Posterior vena cava (tissue), 2 donors: ENCODE measurements around the gene TCP10L. TPM values are rescaled to one million over a fixed set of nuclear protein-coding genes. Genes with fewer than 3 reads are reported as not detected.
"Not testable (repeated sequence)": the region's sequence is repeated elsewhere in the genome, so short reads cannot be mapped to it uniquely, and the experiment has no call there.

Experiments used
- DNase-seq: peaks from one replicate; pipeline ENCODE4 v3.0.0-alpha.2; 2020; ENCODE audit warnings: low spot score
- intact Hi-C, 2 donors: fragments of 100-400 bp; cut with DNase I; formaldehyde crosslinking; loops; one replicate each; pipeline versions ENCODE4 v1.14.1 to v1.14.2; 2022 to 2023
- total RNA-seq, 2 donors: library from RNA; stranded (reverse); fragmentation: NEBNext Ultra II Directional; extraction: Animal tissue kit (Norgen Biotek cat#: 25700); gene quantifications; one replicate each; pipeline ENCODE4 v1.2.1, GENCODE V29; 2021
- donor health status: DM: yes; HTN: yes; CAD: no.
- donor health status: DM: yes; HTN: yes; CAD: no.

TCP10L gene
- total RNA-seq, 2 donors from 2014 or later = 0.48 to 0.83 TPM

DNA sequence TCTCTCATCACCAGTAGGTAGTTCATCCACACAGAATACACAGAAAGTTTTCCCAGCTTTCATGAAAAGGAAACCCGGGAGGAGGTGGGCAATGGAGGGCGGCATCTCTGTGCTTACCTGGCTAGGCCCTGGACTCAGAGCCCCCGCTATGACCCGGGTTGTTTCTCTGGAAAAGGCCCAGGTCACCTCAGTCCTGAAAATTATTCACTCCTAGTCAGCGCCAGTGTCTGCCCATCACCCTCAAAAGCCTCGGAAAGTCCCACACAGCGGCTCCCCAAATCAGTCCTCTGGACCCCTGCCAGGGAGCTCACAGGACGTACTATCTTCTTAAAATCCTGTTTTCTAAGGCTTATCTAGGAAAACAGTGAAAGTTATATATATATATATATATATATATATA, 51.2 kb downstream of the TCP10L start:
- intact Hi-C loops = no loop called here
- DNase-seq = no peak

DNA sequence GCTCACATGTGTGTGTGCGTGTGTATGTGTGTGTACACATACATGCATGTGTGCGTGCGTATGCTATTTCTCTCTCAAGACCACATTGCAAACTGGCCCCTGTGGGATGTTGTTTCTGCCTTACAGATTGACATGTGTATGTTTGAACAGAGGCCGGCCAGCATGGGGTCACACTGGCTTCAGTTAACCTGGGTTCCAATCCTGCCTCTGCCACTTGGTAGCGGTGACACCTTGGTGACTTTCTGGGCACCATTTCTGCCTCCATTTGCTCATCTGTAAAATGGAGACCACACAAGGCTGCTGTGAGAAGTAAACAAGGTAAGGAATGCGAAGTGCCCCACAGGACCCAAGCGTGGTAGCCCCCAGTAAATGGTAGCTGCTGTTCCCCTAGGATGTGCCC, 51.7 kb downstream of the TCP10L start:
- intact Hi-C loops = no loop called here
- DNase-seq = no peak

DNA sequence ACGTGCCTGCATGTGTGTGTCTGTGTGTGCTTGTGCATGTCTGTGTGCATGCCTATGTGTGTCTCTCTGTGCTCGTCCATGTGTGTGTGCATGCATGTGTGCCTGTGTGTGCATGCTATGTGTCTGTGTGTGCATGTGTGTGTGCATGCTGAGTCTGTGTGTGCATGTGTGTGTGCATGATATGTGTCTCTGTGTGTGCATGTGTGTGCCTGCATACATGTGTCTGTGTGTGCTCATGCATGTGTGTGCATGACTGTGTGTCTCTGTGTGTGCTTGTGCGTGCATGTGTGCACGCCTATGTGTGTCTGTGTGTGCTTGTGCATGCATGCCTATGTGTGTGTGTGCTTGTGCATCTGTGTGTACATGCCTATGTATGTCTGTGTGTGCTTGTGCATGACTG, 52.3 kb downstream of the TCP10L start:
- DNase-seq = no peak
- intact Hi-C loops = no loop called here

GRCh38 chr21:32532636-32533035, 52.7 kb downstream of the TCP10L start:
- intact Hi-C loops = no loop called here
- DNase-seq = no peak

GRCh38 chr21:32531561-32531960, 53.8 kb downstream of the TCP10L start:
- intact Hi-C loops, DNase-seq: not testable (repeated sequence)

- intact Hi-C loops, DNase-seq: not testable (repeated sequence)
These were observed 54.5 kb downstream of the TCP10L start for GRCh38 chr21:32530809-32531208.

GRCh38 chr21:32529679-32530078, 55.6 kb downstream of the TCP10L start:
- intact Hi-C loops = no loop called here
- DNase-seq = no peak

- no peak for DNase-seq
- intact Hi-C loops = no loop called here
These were observed 60.0 kb downstream of the TCP10L start for GRCh38 chr21:32525282-32525681.

DNA sequence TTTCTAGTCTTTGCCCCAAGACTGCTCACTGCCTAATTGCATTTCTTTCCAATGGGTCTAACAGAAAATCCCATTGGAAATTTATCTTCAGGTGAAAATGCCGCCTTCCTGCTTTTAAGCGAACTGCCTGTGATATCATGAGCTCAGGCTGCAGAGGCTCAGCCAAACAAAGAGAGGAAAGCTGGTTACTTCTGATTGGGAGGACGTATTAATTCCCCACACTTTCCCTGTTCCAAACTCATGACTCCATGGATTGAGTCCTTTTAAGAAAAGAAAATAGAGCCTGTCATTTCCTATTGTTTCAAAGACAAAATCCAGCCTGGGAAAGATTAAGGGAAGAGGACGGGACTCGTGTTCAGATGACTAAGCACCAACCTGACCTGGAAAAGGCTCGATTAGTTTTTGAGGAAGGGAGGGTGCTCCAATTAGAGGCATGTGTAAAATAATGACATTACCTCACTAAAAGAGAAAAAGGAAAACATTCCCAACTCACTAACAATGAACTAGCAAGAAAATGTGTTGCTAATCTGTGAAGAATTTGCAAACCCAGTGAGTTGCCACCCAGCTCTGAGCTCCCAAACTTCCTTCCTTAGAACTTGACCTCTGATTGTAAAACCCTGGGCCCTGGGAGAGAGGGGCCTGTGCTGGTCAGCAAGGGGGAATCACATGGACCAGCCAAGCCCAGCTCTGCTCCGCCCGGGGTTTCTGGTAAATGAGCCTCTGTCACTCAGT, 61.2 kb downstream of the TCP10L start:
- intact Hi-C loops = no loop called here
- DNase-seq = no peak

Other genes with a start within 250 kb of the TCP10L start
- 10 to 100 TPM; 14.1 to 17.6 TPM for gene URB1, start 192.5 kb downstream of the TCP10L start, total RNA-seq
- gene EVA1C, start 172.8 kb downstream of the TCP10L start, total RNA-seq = 10 to 100 TPM; 39.2 to 53.5 TPM
- 10 to 100 TPM; 19.8 to 23.1 TPM for gene CFAP298, start 26.9 kb upstream of the TCP10L start, total RNA-seq
- 10 to 100 TPM; 15.1 to 18.9 TPM for gene SYNJ1, start 142.5 kb upstream of the TCP10L start, total RNA-seq
- 10 to 100 TPM; 25.4 to 28.3 TPM for gene PAXBP1, start 186.2 kb upstream of the TCP10L start, total RNA-seq